ENCODE results near the gene FAM181A. TPM values are rescaled to one million over a fixed set of nuclear protein-coding genes. Genes with fewer than 3 reads are reported as not detected.

Gene FAM181A
- total RNA-seq, 1 donor from 2014 or later: not detected

GRCh38 chr14:93897476-93897845 lies 29.7 kb upstream of the FAM181A start:
- peaks cover 23% of the 10 kb centered on the region for H3K4me1 ChIP-seq
- Mint-ChIP-seq H3K36me3 (no peaks in the 10 kb centered on the region), H3K27ac (no peak overlapping the region), H3K27me3 (ENCODE audit: insufficient read depth, low read depth) (peaks cover 16% of the 10 kb centered on the region), H3K9me3 (no peaks in the 10 kb centered on the region), H3K4me1 (peaks cover 42% of the 10 kb centered on the region), H3K4me3 (no peak overlapping the region)
- no peaks in the 10 kb centered on the region for H3K79me2 ChIP-seq (ENCODE audit: low read depth)
- no peaks in the 10 kb centered on the region for H3K27me3 ChIP-seq
- H3F3A ChIP-seq (ENCODE audit: low read depth): peaks cover 24% of the 10 kb centered on the region
- no peak for DNase-seq (ENCODE audit: low spot score)
- H3K4me3 ChIP-seq: no peak overlapping the region
- H3K36me3 ChIP-seq: no peaks in the 10 kb centered on the region
- no peak overlapping the region for H3K4me2 ChIP-seq
- no peaks in the 10 kb centered on the region for H3K9me3 ChIP-seq (ENCODE audit: low read depth)
- no peaks in the 10 kb centered on the region for H4K20me1 ChIP-seq (ENCODE audit: low read depth)
- no peak for TF ChIP-seq EZH2 (IDR thresholded peaks at IDR 0.05)
- no peak overlapping the region for H2AFZ ChIP-seq (replicated peaks)
- H3K27ac ChIP-seq: no peak overlapping the region
- H3K9ac ChIP-seq: no peak overlapping the region

GRCh38 chr14:93898081-93898611 lies 29.0 kb upstream of the FAM181A start:
- Histone ChIP-seq H3K9me3 (ENCODE audit: low read depth) (no peaks in the 10 kb centered on the region), H3K4me1 (peaks cover 21% of the 10 kb centered on the region), H3K4me3 (no peak overlapping the region), H2AFZ (replicated peaks) (no peak overlapping the region), H3K9ac (no peak overlapping the region), H4K20me1 (ENCODE audit: low read depth) (no peaks in the 10 kb centered on the region), H3K79me2 (ENCODE audit: low read depth) (no peaks in the 10 kb centered on the region), H3F3A (ENCODE audit: low read depth) (peaks cover 23% of the 10 kb centered on the region), H3K27me3 (no peaks in the 10 kb centered on the region), H3K4me2 (no peak overlapping the region), H3K27ac (no peak overlapping the region), H3K36me3 (no peaks in the 10 kb centered on the region)
- Mint-ChIP-seq H3K4me3 (no peak overlapping the region), H3K4me1 (peaks cover 35% of the 10 kb centered on the region), H3K27ac (no peak overlapping the region), H3K36me3 (no peaks in the 10 kb centered on the region), H3K27me3 (ENCODE audit: insufficient read depth, low read depth) (peaks cover 19% of the 10 kb centered on the region), H3K9me3 (no peaks in the 10 kb centered on the region)
- TF ChIP-seq, protein P1, sequence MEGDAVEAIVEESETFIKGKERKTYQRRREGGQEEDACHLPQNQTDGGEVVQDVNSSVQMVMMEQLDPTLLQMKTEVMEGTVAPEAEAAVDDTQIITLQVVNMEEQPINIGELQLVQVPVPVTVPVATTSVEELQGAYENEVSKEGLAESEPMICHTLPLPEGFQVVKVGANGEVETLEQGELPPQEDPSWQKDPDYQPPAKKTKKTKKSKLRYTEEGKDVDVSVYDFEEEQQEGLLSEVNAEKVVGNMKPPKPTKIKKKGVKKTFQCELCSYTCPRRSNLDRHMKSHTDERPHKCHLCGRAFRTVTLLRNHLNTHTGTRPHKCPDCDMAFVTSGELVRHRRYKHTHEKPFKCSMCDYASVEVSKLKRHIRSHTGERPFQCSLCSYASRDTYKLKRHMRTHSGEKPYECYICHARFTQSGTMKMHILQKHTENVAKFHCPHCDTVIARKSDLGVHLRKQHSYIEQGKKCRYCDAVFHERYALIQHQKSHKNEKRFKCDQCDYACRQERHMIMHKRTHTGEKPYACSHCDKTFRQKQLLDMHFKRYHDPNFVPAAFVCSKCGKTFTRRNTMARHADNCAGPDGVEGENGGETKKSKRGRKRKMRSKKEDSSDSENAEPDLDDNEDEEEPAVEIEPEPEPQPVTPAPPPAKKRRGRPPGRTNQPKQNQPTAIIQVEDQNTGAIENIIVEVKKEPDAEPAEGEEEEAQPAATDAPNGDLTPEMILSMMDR (IDR thresholded peaks at IDR 0.05): no peak
- no peak for TF ChIP-seq EZH2 (IDR thresholded peaks at IDR 0.05)
- no peak for TF ChIP-seq EZH2phosphoT487 (IDR thresholded peaks at IDR 0.05)
- DNase-seq (ENCODE audit: low spot score): no peak

DNA sequence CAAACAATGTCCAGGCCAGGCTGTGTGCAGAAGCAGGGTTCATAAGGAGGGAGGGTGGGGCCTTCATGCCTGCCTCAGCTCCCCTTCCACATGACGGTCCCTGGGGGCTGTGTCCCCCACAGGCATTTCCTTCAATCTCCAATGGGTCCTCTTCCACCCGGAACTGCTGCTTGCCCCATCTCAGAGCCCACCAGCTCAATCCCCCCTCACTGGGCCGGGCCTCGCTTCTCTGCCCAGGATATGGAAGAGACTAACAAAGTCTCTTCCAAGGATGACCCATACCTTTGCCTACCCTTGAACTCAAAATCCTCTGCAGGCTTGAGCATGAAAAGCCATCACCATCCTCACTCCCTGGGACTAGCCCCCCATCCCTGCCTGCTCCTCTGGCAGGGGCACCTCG lies 28.4 kb upstream of the FAM181A start:
- H3K36me3 Mint-ChIP-seq: no peaks in the 10 kb centered on the region
- no peaks in the 10 kb centered on the region for H3K9me3 Mint-ChIP-seq
- no peak overlapping the region for H2AFZ ChIP-seq (replicated peaks)
- H3K36me3 ChIP-seq: no peaks in the 10 kb centered on the region
- no peak overlapping the region for H3K4me3 Mint-ChIP-seq
- peaks cover 16% of the 10 kb centered on the region for H3K4me1 ChIP-seq
- no peaks in the 10 kb centered on the region for H3K79me2 ChIP-seq (ENCODE audit: low read depth)
- DNase-seq (ENCODE audit: low spot score): no peak
- no peaks in the 10 kb centered on the region for H3K9me3 ChIP-seq (ENCODE audit: low read depth)
- peaks cover 17% of the 10 kb centered on the region for H3F3A ChIP-seq (ENCODE audit: low read depth)
- no peak overlapping the region for H3K4me2 ChIP-seq
- no peak overlapping the region for H3K27ac ChIP-seq
- no peak overlapping the region for H3K9ac ChIP-seq
- H4K20me1 ChIP-seq (ENCODE audit: low read depth): no peaks in the 10 kb centered on the region
- H3K27me3 Mint-ChIP-seq (ENCODE audit: insufficient read depth, low read depth): peaks cover 21% of the 10 kb centered on the region
- H3K27me3 ChIP-seq: no peaks in the 10 kb centered on the region
- peak overlapping the region; percentile 89 for H3K27ac Mint-ChIP-seq
- no peak overlapping the region for H3K4me3 ChIP-seq
- H3K4me1 Mint-ChIP-seq: peaks cover 32% of the 10 kb centered on the region
- TF ChIP-seq, protein P1 (IDR thresholded peaks at IDR 0.05): no peak

GRCh38 chr14:93901813-93902212 lies 25.3 kb upstream of the FAM181A start:
- H3K79me2 ChIP-seq (ENCODE audit: low read depth): no peaks in the 10 kb centered on the region
- Mint-ChIP-seq H3K36me3 (no peaks in the 10 kb centered on the region), H3K9me3 (no peaks in the 10 kb centered on the region), H3K27me3 (ENCODE audit: insufficient read depth, low read depth) (peaks cover 16% of the 10 kb centered on the region), H3K27ac (peak overlapping the region; percentile 10), H3K4me3 (no peak overlapping the region), H3K4me1 (peaks cover 15% of the 10 kb centered on the region)
- DNase-seq (ENCODE audit: low spot score): no peak
- H3K36me3 ChIP-seq: no peaks in the 10 kb centered on the region
- H3K9me3 ChIP-seq (ENCODE audit: low read depth): no peaks in the 10 kb centered on the region
- no peaks in the 10 kb centered on the region for H3K27me3 ChIP-seq
- H2AFZ ChIP-seq (replicated peaks): no peak overlapping the region
- no peak overlapping the region for H3K4me3 ChIP-seq
- no peak overlapping the region for H3K4me2 ChIP-seq
- H4K20me1 ChIP-seq (ENCODE audit: low read depth): no peaks in the 10 kb centered on the region
- no peaks in the 10 kb centered on the region for H3K4me1 ChIP-seq
- no peak overlapping the region for H3K9ac ChIP-seq
- no peak overlapping the region for H3K27ac ChIP-seq
- TF ChIP-seq, protein P1 (IDR thresholded peaks at IDR 0.05): no peak
- TF ChIP-seq EZH2phosphoT487 (IDR thresholded peaks at IDR 0.05) (no peak), EZH2 (IDR thresholded peaks at IDR 0.05) (no peak)
- no peaks in the 10 kb centered on the region for H3F3A ChIP-seq (ENCODE audit: low read depth)
